ENCODE data around the gene RAX.

RAX gene

GRCh38 chr18:59267503-59268126, 5.6 kb downstream of the RAX start:
- TF ChIP-seq CTCF (IDR thresholded peaks at IDR 0.05): no peak

GRCh38 chr18:59266886-59267502, 6.3 kb downstream of the RAX start:
- TF ChIP-seq CTCF (IDR thresholded peaks at IDR 0.05): no peak

GRCh38 chr18:59266459-59266858, 6.8 kb downstream of the RAX start:
- TF ChIP-seq CTCF (IDR thresholded peaks at IDR 0.05): no peak

- no peak for TF ChIP-seq CTCF (IDR thresholded peaks at IDR 0.05)
These were observed 7.3 kb downstream of the RAX start for GRCh38 chr18:59265974-59266369.

- TF ChIP-seq CTCF (IDR thresholded peaks at IDR 0.05): no peak
These were observed 7.8 kb downstream of the RAX start for GRCh38 chr18:59265246-59265973.

- TF ChIP-seq CTCF (IDR thresholded peaks at IDR 0.05): no peak
These were observed 8.5 kb downstream of the RAX start for GRCh38 chr18:59264651-59265245.

GRCh38 chr18:59264121-59264571, 9.1 kb downstream of the RAX start:
- TF ChIP-seq CTCF (IDR thresholded peaks at IDR 0.05): no peak
